Esophagus squamous epithelium (tissue), 4 donors: ENCODE data around the gene EZH2.

ENCODE experiments used
- POLR2A ChIP-seq, 4 donors: fragments of 450-650 bp; IDR thresholded peaks; one replicate each; pipeline ENCODE4 v1.6.1; 2017; ENCODE audit warnings: antibody characterized with exemption in 4 of 4, mild to moderate bottlenecking in 4 of 4, moderate library complexity in 3 of 4
- TF ChIP-seq, protein P1 (sequence below), 6 experiments: fragments of 450-650 bp in 4 of 6; fragments of 200-600 bp in 2 of 6; sonication (generic) in 2 of 6; IDR thresholded peaks; one replicate each; pipeline ENCODE4 v1.5.1; 2016 to 2019; ENCODE audit warnings: antibody characterized with exemption in 6 of 6, mild to moderate bottlenecking in 4 of 6, moderate library complexity in 4 of 6

DNA sequence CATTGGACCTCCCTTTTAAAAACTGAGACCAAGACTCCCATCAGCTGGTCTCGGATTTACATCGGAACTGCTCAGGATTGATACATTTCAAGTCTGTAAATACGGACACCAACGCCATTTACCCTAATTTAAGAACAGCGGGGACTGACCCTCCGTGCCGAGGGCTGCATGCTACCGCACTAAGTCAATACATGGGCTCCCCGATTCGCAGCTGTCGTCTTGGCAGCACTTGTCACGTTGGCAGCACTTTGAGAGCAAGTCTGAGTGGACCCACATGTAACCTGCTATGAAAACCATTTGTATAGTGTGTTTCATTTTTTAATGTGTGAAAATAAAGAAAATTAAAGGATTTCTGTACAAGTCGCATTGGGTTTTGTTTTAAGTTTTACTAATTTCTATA is 83.4 kb downstream of the EZH2 start:
- TF ChIP-seq, protein P1, sequence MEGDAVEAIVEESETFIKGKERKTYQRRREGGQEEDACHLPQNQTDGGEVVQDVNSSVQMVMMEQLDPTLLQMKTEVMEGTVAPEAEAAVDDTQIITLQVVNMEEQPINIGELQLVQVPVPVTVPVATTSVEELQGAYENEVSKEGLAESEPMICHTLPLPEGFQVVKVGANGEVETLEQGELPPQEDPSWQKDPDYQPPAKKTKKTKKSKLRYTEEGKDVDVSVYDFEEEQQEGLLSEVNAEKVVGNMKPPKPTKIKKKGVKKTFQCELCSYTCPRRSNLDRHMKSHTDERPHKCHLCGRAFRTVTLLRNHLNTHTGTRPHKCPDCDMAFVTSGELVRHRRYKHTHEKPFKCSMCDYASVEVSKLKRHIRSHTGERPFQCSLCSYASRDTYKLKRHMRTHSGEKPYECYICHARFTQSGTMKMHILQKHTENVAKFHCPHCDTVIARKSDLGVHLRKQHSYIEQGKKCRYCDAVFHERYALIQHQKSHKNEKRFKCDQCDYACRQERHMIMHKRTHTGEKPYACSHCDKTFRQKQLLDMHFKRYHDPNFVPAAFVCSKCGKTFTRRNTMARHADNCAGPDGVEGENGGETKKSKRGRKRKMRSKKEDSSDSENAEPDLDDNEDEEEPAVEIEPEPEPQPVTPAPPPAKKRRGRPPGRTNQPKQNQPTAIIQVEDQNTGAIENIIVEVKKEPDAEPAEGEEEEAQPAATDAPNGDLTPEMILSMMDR (IDR thresholded peaks at IDR 0.05) = no peak
- no peak for TF ChIP-seq POLR2A (IDR thresholded peaks at IDR 0.05)
